T47D (cell line): Measurements from ENCODE around the gene CACNG6.
"Not testable (repeated sequence)": the region's sequence is repeated elsewhere in the genome, so short reads cannot be mapped to it uniquely, and the experiment has no call there.

Experiments
- DNase-seq, 2 experiments: peaks; one replicate each; pipeline versions ENCODE4 v3.0.0 to v3.0.0-alpha.2; 2011 to 2012; ENCODE audit warnings: low read depth in 1 of 2, low spot score in 1 of 2
- JUND ChIP-seq: IDR thresholded peaks from 2 replicates; pipeline ENCODE4 v1.6.1; 2012; ENCODE audit warnings: low read depth
- in situ Hi-C: cut with HindIII; loops from 2 replicates; pipeline ENCODE4 v1.10.0; 2016; ENCODE audit warnings: low sequenced_read_pairs, low pct_unique_long_range_greater_than_20kb

Gene CACNG6

DNA sequence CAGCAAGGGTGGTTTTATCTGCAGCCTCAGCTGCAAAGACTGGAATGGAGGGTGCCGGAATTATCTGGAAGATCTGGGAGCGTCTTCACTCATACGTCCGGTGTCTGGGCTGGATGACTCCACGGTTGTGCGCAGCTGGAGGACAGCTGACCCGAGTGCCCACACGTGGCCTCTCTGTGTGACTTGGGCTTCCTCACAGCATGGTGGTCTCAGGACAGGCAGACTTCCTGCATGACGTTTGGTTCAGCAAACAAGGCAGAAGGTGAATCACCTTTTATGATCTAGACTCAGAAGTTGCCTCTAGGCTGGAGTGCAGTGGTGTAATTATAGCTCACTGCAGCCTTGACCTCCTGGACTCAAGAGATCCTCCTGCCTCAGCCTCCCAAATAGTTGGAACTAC is 33.2 kb downstream of the CACNG6 start:
- DNase-seq: no peak
- in situ Hi-C loops: no loop called here
- TF ChIP-seq JUND: no peak

DNA sequence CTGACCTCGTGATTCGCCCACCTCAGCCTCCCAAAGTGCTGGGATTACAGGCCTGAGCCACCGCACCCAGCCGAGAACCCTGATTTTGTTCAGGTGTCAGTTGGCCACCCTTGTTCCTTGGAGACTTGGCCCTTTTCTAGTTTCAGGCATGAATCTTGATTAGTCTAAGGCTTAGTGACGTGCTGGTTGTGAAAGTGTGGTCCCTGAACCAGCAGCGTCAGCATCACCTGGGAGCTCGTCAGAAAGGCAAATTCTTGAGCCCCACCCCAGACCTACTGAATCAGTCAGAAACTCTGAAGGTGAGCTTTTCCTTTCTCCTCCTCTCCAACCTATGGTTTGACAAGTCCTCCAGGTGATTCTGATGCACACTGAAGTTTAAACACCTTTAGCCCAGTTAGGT is 35.2 kb downstream of the CACNG6 start:
- TF ChIP-seq JUND: no peak
- in situ Hi-C loops: no loop called here
- DNase-seq: no peak

DNA sequence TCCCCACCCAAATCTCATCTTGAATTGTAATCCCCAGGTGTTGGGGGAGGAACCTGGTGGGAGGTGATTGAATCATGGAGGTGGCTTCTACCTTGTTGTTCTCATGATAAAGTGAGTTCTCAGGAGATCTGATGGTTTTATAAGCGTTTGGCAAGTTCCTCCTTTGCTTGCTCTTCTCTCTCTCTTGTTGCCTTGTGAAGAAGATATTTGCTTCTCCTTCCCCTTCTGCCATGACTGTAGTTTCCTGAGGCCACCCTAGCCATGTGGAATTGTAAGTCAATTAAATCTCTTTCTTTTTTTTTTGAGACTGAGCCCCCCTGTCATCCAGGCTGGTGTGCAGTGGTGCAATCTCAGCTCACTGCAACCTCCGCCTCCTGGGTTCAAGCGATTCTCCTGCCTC is 37.9 kb downstream of the CACNG6 start:
- TF ChIP-seq JUND: no peak
- no peak for DNase-seq
- in situ Hi-C loops: no loop called here

DNA sequence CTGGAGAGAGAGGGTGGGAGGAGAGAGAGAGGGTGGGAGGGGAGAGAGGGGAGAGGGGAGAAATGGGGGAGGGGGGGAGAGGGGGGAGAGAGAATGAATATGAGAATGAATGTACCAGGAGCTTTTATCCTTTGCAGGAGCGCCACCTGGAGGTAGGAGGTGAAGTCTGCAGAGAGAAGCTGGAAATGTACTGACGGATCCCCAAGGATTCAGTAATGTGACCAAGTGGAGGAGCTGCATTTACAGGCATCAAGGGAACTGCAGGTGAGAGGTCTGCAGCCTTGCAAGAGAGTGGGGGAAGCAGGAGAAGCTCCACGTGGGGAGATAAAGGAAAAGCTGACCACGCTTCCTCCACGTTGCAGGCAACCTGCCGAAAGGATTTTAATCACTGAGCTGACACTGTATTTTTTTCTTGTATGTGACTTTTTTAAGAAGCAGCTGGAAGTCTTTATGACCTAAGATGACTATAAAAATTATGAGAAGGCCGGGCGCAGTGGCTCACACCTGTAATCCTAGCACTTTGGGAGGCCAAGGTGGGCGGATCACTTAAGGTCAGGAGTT is 38.6 kb downstream of the CACNG6 start:
- TF ChIP-seq JUND: no peak
- in situ Hi-C loops: no loop called here
- peak; percentile 33 to 85 for DNase-seq

DNA sequence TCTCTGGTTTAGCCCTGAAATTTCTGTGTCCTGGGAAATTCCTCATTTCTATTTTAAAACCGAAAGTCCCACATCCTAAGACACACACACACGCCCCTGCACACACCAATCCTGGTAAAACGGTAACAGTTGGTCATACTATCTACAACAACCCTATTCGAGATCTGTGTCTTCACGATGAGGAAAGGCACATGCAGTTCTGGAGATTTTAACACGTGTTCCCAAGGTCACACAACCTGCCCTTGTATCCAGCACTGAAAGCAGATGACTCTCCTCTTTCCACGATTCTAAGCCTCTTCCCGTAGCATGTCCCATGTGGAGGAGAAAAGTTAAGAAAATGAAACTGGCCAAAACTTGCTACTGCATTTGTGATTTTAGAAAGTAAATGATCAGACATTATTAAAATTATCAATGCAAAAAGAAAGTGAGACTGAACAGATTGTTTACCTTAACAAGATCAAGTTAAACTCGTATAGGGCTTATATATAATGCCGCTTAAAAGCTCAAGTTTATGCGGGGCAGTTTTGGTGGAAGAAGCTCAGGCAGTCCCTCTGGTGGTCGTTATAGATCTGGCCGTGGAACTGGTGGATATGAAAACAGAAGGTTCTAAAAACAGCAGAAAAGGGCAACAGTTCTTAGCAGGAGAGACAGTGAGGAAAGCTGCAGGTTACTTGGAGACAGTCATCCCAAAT is 39.6 kb downstream of the CACNG6 start:
- DNase-seq: no peak
- in situ Hi-C loops: no loop called here
- TF ChIP-seq JUND: no peak

DNA sequence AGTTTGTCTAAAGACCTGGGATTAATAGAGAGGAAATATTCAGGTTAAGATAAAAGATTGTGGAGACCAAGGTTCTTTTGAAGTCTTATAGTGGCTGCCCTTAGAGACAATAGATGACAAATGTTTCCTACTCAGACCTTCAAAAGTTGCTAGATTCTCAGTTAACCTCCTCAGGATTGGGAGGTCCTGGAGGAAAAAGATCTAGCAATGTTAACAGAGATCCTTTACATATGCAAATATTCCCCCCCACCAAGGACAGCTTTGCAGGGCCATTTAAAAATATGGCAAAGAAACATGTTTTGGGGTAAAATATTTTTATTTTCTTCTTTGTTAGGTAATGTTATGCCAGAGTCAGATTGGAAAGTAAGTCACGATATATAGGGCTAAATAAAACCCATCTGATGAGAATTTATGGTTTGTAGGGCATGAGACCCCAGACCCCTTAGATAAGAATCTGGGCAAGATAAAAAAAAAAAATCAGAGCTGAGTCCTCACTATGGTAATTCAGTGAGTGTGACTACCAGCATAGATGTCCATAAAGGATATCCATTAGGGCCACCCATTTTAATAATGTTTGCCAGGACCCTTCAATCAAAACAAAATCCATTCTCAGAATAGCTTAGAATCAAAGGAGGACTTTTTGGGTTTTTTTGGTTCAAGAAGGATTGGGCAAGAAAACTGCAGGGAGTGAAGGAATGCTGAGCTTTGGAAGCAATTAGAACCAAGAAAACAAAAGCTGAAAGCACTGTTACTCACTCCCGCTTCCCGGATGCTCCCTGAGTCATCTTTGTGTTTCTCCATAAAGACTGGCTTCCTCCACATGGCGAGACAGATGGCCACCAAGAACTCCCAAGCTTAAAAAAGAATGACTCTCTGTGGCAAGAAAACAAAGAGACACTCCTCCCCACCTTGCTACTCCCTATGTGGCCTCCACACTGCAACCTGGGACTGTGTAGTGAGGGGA is 44.1 kb downstream of the CACNG6 start:
- in situ Hi-C loops: no loop called here
- DNase-seq: no peak
- no peak for TF ChIP-seq JUND

DNA sequence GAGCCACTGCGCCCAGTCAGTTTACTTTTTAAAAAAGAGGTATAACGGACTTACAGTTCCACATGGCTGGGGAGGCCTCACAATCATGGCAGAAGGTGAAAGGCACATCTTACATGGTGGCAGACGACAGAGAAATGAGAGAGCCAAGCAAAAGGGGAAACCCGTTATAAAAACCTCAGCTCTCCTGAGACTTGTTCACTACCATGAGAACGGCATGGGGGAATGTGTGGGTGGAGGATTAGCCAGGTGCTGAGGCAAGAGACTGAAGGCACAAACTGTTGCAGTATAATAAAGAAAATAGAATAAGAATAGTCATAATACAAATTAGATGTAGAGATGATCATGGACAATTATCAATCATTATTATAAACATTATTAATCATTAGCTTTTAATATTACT is 45.1 kb downstream of the CACNG6 start:
- DNase-seq, in situ Hi-C loops: not testable (repeated sequence)

DNA sequence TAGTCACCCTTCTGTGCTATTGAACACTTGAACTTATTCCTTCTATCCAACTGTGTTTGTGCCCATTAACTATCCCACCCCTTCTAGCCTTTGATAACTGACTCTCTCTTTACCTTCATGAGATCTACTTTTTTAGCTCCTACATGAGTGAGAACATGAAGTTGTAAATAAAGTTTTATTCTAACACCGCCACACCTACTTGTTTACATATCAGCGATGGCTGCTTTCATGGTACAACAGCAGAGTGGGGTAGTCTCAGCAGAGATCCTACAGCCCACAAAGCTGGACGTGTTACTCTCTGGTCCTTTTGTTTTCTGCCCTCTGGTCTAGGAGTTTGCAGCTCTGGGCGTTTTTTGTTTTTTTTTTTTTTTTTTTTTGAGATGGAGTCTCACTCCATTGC is 48.6 kb downstream of the CACNG6 start:
- TF ChIP-seq JUND: no peak
- no peak for DNase-seq
- in situ Hi-C loops: no loop called here

DNA sequence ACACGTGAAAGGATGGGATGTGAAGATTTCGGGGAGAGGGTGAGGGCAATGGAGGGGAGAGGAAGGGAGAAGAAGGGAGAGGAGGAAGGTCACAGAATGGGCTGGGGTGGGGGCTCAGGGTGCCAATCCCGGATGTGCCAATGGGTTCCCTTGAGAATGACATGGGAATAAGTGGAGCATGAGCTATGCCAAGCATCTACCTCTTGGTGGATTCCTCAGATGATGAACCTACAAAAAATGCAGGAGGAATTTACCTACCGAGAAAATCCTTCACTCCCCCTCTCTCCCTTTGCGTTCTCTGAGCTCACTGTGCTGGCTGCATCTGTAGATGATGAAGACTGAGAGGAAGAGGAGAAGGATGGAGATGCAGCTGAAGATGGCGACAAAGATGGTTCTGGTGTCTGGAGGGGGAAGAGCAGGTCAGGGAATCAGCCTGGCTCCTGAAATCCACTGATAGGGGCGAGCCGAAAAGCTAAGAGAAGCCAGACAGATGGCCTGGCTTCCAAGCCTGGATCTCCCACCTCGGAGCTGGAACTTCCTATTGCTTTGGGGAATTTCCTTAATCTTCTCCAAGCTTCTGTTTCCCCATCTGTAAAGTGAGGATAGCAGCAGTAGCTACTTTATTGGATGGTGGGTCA is 50.7 kb downstream of the CACNG6 start:
- no peak for TF ChIP-seq JUND
- no peak for DNase-seq
- in situ Hi-C loops: no loop called here

DNA sequence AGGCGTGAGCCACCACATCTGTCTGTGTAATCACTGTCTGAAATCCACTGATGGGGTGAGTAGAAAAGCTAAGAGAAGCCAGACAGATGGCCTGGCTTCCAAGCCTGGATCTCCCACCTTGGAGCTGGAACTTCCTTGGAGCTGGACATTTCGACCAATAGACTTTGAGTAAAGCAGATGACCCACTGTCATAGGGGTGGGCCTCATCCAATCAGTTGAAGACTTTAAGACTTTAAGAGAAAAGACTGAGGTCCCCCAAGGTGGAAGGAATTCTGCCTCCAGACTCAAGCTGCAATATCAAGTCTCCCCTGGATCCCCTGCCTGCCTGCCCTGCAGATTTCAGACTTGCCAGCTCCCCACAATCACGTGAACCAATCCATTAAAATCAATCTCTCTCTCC is 51.6 kb downstream of the CACNG6 start:
- TF ChIP-seq JUND: no peak
- no peak for DNase-seq
- in situ Hi-C loops: no loop called here

DNA sequence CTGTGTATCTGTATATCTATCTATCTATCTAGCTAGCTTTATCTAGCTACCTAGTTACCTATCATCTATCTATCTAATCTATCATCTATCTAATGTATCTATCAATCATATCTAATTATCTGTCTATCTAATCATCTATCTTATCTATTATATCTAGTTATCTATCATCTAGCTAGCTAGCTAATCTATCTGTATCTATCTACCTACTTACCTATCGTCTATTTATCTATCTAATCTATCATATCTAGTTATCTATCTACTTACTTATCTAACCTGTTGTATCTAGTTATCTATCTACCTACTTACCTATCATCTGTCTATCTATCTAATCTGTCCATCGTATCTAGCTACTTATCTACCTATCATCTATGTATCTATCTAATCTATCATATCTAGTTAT is 54.3 kb downstream of the CACNG6 start:
- in situ Hi-C loops: no loop called here
- DNase-seq: no peak
- no peak for TF ChIP-seq JUND

DNA sequence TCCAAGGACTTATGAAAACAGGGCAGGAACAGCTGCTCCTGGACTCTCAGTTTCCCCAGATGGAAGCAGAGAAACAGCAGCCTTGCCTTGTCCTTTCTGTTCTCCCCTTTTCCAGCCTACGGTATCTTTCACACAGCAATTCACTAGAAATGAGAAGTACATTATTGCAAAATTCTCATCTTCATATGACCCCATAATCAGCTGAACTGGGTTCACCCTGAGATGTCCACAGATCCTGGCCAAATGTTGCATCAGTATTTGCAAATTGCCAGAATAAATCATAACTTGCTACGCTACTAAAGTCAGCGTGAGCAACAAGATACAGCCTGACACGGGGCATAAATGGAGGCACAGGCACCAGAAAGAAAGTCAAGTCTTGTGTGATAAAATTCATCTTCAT is 56.2 kb downstream of the CACNG6 start:
- in situ Hi-C loops: no loop called here
- no peak for DNase-seq
- TF ChIP-seq JUND: no peak
